ENCODE data around the gene ENTPD2.

Gene ENTPD2

DNA sequence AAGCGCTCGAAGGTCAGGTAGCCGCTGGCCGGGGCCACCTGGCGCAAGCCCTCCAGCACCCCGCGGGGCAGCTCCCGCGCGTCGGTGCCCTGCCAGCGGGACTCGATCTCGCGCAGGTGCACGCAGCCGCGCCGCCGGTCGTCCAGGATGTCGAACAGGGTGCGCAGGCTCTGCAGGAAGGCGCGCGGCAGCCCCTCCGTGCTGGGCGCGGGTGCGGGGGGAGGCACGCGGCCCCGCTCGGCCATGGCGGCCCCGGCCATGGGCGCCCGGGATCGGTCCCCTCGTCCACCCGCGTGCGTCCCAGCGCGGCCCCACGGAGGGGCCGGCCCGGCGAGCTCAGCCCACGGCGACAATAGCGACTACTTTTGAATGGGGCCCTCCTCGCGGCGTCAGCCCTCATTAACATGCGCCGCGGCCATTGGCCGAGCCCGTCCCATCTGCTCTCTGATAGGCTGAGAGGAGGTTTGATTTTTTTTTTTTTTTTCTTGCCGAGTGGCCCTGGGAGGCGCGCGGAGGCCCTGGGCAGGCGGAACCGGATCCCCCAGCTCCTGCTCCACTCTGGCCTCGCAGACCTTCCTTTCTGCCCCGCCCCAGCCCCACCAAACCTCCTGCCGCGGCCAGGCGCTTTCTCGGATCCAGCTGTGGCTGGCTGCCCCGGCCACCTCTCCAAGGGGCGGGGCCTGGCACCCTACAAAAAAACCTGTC, 16.5 kb upstream of the ENTPD2 start, which contains the start of gene SAPCD2 (continued):
- TF ChIP-seq, protein P1, sequence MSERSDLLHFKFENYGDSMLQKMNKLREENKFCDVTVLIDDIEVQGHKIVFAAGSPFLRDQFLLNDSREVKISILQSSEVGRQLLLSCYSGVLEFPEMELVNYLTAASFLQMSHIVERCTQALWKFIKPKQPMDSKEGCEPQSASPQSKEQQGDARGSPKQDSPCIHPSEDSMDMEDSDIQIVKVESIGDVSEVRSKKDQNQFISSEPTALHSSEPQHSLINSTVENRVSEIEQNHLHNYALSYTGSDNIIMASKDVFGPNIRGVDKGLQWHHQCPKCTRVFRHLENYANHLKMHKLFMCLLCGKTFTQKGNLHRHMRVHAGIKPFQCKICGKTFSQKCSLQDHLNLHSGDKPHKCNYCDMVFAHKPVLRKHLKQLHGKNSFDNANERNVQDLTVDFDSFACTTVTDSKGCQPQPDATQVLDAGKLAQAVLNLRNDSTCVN (tag by site-specific recombination; optimal IDR thresholded peaks at IDR 0.05): peak; percentile 72
- TF ChIP-seq, protein P2, sequence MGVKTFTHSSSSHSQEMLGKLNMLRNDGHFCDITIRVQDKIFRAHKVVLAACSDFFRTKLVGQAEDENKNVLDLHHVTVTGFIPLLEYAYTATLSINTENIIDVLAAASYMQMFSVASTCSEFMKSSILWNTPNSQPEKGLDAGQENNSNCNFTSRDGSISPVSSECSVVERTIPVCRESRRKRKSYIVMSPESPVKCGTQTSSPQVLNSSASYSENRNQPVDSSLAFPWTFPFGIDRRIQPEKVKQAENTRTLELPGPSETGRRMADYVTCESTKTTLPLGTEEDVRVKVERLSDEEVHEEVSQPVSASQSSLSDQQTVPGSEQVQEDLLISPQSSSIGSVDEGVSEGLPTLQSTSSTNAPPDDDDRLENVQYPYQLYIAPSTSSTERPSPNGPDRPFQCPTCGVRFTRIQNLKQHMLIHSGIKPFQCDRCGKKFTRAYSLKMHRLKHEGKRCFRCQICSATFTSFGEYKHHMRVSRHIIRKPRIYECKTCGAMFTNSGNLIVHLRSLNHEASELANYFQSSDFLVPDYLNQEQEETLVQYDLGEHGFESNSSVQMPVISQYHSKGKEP (tag by site-specific recombination; IDR thresholded peaks at IDR 0.05): peak; percentile 27; the same call in 1 of the 2 replicates
- TF ChIP-seq ZNF664 (tag by site-specific recombination; IDR thresholded peaks at IDR 0.05) (no peak), ZNF629 (tag by site-specific recombination; IDR thresholded peaks at IDR 0.05) (peak; percentile 59), ZNF391 (tag by site-specific recombination; IDR thresholded peaks at IDR 0.05; ENCODE audit: borderline replicate concordance, low read depth) (no peak), ZBTB17 (tag by site-specific recombination; IDR thresholded peaks at IDR 0.05) (peak; percentile 90), ZNF561 (tag by site-specific recombination; IDR thresholded peaks at IDR 0.05; ENCODE audit: borderline replicate concordance) (0 out of 2 replicates have a peak, but pooled peaks have one; percentile 11), SP3 (tag by site-specific recombination; IDR thresholded peaks at IDR 0.05) (no peak; the same call in none of the 2 replicates), ZNF610 (tag by site-specific recombination; IDR thresholded peaks at IDR 0.05; ENCODE audit: borderline replicate concordance) (no peak), GFI1B (tag by site-specific recombination; IDR thresholded peaks at IDR 0.05) (no peak), ZNF600 (tag by site-specific recombination; IDR thresholded peaks at IDR 0.05) (peak; percentile 43; the same call in 1 of the 2 replicates), RBAK (tag by site-specific recombination; IDR thresholded peaks at IDR 0.05) (no peak), ZBTB48 (tag by site-specific recombination; IDR thresholded peaks at IDR 0.05) (no peak; the same call in 1 of the 2 replicates), SETDB1 (IDR thresholded peaks at IDR 0.05; ENCODE audit: insufficient read length, low read length) (no peak), ZNF335 (tag by site-specific recombination; conservative IDR thresholded peaks at IDR 0.05) (peak; percentile 80), PRDM1 (tag by site-specific recombination; IDR thresholded peaks at IDR 0.05) (no peak), ZNF155 (tag by site-specific recombination; IDR thresholded peaks at IDR 0.05) (no peak), ZNF768 (tag by site-specific recombination; IDR thresholded peaks at IDR 0.05) (no peak), ZEB2 (tag by site-specific recombination; IDR thresholded peaks at IDR 0.05) (peak; percentile 95), SP7 (tag by site-specific recombination; IDR thresholded peaks at IDR 0.05) (peak; percentile 25; the same call in 1 of the 2 replicates), ZBTB1 (tag by site-specific recombination; IDR thresholded peaks at IDR 0.05) (no peak), ZNF341 (tag by site-specific recombination; IDR thresholded peaks at IDR 0.05; ENCODE audit: low read depth) (peak; percentile 23; the same call in 1 of the 2 replicates), ZNF76 (tag by site-specific recombination; IDR thresholded peaks at IDR 0.05; ENCODE audit: borderline replicate concordance, low read depth) (peak; percentile 42), ZIC2 (tag by site-specific recombination; IDR thresholded peaks at IDR 0.05) (peak; percentile 26; the same call in 1 of the 2 replicates), SALL2 (tag by site-specific recombination; IDR thresholded peaks at IDR 0.05; ENCODE audit: borderline replicate concordance) (no peak)
- TF ChIP-seq, protein P3, sequence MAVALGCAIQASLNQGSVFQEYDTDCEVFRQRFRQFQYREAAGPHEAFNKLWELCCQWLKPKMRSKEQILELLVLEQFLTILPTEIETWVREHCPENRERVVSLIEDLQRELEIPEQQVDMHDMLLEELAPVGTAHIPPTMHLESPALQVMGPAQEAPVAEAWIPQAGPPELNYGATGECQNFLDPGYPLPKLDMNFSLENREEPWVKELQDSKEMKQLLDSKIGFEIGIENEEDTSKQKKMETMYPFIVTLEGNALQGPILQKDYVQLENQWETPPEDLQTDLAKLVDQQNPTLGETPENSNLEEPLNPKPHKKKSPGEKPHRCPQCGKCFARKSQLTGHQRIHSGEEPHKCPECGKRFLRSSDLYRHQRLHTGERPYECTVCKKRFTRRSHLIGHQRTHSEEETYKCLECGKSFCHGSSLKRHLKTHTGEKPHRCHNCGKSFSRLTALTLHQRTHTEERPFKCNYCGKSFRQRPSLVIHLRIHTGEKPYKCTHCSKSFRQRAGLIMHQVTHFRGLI (tag by site-specific recombination; IDR thresholded peaks at IDR 0.05): peak; percentile 79
- TF ChIP-seq, protein P4, sequence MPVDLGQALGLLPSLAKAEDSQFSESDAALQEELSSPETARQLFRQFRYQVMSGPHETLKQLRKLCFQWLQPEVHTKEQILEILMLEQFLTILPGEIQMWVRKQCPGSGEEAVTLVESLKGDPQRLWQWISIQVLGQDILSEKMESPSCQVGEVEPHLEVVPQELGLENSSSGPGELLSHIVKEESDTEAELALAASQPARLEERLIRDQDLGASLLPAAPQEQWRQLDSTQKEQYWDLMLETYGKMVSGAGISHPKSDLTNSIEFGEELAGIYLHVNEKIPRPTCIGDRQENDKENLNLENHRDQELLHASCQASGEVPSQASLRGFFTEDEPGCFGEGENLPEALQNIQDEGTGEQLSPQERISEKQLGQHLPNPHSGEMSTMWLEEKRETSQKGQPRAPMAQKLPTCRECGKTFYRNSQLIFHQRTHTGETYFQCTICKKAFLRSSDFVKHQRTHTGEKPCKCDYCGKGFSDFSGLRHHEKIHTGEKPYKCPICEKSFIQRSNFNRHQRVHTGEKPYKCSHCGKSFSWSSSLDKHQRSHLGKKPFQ (tag by site-specific recombination; IDR thresholded peaks at IDR 0.05): no peak
- TF ChIP-seq, protein P5, sequence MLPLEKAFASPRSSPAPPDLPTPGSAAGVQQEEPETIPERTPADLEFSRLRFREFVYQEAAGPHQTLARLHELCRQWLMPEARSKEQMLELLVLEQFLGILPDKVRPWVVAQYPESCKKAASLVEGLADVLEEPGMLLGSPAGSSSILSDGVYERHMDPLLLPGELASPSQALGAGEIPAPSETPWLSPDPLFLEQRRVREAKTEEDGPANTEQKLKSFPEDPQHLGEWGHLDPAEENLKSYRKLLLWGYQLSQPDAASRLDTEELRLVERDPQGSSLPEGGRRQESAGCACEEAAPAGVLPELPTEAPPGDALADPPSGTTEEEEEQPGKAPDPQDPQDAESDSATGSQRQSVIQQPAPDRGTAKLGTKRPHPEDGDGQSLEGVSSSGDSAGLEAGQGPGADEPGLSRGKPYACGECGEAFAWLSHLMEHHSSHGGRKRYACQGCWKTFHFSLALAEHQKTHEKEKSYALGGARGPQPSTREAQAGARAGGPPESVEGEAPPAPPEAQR (tag by site-specific recombination; IDR thresholded peaks at IDR 0.05): no peak
- TF ChIP-seq, protein P6, sequence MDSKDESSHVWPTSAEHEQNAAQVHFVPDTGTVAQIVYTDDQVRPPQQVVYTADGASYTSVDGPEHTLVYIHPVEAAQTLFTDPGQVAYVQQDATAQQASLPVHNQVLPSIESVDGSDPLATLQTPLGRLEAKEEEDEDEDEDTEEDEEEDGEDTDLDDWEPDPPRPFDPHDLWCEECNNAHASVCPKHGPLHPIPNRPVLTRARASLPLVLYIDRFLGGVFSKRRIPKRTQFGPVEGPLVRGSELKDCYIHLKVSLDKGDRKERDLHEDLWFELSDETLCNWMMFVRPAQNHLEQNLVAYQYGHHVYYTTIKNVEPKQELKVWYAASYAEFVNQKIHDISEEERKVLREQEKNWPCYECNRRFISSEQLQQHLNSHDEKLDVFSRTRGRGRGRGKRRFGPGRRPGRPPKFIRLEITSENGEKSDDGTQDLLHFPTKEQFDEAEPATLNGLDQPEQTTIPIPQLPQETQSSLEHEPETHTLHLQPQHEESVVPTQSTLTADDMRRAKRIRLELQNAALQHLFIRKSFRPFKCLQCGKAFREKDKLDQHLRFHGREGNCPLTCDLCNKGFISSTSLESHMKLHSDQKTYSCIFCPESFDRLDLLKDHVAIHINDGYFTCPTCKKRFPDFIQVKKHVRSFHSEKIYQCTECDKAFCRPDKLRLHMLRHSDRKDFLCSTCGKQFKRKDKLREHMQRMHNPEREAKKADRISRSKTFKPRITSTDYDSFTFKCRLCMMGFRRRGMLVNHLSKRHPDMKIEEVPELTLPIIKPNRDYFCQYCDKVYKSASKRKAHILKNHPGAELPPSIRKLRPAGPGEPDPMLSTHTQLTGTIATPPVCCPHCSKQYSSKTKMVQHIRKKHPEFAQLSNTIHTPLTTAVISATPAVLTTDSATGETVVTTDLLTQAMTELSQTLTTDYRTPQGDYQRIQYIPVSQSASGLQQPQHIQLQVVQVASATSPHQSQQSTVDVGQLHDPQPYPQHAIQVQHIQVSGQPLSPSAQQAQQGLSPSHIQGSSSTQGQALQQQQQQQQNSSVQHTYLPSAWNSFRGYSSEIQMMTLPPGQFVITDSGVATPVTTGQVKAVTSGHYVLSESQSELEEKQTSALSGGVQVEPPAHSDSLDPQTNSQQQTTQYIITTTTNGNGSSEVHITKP (tag by site-specific recombination; IDR thresholded peaks at IDR 0.05): peak; percentile 26; the same call in 1 of the 2 replicates
